HL-60/S4 treated with retinoic acid at 250 ng/mL for 4 days and 3 days (cell line): ENCODE data around the gene AHNAK.

Experiments used
- in situ Hi-C: fragments of 300-500 bp; cut with MboI; formaldehyde crosslinking; loops from 2 replicates; pipeline ENCODE4 v1.7.0; 2022; ENCODE audit warnings: low sequenced_read_pairs

Gene AHNAK

DNA sequence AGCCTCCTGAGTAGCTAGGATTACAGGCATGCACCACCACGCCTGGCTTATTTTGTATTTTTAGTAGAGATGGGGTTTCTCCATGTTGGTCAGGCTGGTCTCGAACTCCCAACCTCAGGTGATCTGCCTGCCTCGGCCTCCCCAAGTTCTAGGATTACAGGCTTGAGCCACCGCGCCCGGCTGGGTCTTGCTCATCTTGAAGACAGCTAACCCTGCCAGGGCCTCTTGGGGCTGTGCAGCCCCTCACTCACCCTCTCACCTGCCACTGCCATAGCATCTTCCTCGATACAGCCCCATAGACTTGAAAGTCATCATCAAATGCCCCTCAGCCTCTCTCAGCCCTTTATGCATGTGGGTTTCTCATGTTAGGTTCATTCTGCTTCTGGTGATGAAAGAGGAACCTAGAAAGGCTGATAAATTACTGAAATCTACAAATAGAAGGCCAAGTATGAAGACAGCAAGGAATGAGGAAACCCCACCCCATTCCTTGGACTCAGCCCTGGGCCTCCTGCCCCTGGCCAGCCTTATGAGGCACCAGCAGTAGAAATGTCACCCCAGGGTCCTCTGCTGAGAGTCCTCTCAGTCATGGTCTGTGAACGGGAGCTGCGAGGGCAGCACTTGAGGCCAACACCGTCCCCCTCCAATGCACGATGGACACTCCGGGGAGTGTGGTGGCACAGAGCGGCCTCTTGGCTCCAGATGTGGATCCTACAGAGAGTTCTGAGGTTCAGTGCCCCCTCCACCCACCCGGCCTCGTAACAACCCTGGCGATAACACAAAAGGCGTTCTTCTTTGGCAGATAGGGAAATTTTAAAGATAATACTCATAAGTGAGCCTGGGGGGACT is 103.0 kb downstream of the AHNAK start:
- in situ Hi-C loops: no loop called here

DNA sequence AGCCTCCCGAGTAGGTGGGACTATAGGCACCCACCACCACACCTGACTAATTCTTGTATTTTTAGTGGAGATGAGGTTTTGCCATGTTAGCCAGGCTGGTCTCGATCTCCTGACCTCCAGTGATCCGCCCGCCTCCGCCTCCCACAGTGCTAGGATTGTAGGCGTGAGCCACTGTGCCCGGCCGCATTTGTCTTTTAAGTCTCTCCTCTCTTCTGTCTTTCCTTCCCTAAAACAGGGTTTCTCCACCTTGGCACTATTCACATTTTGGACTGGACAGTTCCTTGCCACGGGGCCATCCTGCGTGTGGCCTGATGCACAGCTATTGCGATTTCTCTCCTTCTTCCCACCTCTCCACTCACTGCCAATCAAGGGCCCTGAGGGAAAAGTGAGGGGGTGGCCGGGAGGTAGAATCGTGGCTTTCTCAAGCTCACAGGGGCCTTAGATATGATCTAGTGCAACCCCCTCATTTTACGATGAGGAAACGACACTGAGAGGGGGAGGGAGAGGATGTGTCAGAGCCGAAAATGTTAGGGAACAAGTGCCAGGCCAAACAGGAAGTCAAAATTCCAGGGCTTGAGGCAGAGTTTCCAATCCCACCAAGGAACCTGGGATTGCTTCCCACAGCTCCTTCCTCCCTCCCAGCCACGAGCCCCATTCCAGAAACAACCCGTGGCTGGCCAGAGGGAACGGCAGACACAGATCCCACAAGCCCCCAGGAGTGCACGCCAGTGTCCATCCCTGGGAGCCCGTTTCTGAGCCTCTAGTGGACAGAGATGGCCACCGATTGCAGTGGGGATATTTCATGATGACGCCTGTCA is 106.6 kb downstream of the AHNAK start:
- in situ Hi-C loops: no loop called here

DNA sequence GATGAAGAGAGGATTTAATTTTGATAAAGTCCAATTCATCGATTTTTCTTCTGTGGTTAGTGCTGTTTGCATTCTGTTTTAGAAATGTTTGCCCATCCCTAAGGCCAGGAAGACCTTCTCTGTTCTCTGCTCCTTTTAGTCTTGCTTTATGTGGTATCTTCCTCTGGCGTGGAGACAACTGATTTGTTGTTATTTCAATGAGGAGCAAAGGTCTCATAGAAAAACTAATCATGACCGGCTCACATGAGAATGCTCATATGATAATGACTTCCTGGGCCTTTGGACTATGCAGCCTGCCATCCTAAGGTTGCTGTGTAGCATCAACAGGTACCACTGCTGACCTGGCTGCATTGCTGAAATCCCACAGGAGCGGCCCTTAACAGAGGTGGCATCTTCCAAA is 108.0 kb downstream of the AHNAK start:
- in situ Hi-C loops: no loop called here

DNA sequence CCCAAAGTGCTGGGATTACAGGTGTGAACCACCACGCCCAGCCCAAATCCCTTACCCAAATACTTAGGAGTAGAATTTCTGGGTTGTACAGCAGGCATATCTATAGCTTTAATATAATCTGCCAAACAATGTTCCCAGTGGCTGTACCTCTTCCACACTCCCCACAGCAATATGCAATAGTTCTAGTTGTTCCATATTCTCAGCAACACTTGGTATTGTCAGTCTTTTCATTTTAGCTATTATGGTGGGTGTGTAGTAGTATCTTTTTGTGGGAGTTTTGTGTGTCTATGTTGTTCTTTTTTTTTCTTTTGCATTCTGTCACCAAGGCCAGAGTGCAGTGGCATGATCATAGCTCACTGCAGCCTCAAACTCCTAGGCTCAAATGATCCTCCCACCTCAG is 109.0 kb downstream of the AHNAK start:
- in situ Hi-C loops: no loop called here

GRCh38 chr11:62435846-62436660 is 110.6 kb downstream of the AHNAK start:
- in situ Hi-C loops: no loop called here

- in situ Hi-C loops: no loop called here
Measured at GRCh38 chr11:62433904-62434276, 112.7 kb downstream of the AHNAK start.

DNA sequence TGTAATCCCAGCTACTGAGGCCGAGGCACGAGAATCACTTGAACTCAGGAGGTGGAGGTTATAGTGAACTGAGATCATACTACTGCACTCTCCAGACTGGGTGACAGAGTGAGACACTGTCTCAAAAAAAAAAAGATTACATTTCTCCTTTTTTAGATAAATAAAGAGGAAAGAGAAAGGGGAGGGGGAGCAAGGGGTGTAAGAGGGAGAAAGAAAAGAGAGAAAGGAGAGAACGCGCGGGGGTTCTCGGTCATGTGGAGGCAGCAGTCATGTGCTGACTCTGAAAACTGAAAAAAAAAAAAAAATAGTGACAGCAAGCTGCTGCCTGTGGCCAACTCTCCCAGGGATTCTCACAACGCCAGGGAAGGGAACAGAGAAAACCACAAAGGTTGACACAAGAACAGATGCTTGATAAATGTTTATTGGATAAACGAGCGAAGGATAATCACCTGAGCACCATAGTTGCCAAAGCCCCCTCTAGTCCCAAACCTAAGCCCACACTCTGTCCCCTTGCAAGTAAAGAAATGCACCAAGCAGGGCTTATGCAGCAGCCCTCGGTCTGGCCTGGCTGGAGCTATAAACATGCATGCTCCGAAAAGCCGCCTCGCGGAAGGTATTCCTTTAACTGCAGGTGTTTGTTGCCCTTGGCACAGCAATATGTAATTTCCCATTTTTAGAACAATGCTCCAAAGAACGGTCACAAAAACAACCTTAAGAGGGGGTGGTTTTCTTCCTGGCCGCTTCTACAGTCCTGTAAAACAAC is 113.3 kb downstream of the AHNAK start:
- in situ Hi-C loops: no loop called here

DNA sequence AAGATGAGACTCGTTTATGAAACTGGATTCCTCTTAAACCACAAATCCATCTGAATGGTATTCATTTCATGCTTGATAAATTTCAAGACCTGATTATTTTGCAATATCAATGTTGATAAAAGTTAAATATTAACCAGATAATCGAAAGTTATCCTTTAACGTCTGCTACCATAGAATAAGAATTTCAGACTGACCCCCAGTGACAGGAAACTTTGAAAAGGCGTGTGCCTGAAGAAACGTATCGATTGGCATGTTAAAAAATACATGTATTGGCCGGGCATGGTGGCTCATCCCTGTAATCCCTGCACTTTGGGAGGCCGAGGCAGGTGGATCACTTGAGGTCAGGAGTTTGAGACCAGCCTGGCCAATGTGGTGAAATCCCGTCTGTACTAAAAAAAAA is 113.9 kb downstream of the AHNAK start:
- in situ Hi-C loops: no loop called here

DNA sequence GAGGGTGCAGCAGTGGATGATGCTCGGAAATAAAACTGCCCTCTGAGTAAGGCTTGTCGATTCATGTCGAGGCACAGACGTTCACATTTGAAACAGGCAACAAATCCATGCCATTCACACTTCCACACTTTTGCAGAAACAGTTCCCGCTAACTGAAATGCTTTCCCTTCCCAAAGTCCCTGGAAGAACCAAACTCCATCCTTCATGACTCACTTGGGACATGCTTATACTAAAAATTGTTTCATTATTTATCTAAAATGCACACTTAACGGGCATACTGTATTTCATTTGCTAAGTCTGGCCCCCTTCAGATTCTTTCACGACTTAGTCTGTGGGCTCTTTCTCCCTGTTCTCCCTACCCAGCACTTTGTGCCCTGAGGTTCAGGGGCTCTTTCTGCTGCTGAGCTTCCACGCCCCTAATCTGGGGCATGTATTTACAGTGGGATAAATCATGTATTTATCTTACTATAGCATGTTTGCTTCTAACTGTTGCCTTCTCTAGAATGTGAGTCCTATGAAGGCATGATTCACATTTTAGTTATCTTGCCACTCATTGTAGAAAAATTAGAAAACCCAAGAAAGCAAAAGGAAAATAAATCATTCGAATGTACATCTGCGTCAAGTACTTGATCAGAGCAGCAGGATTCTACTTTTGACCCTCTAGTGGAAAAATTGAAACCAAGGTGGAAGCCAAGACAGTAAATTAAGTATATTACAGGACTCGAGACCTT is 115.3 kb downstream of the AHNAK start:
- in situ Hi-C loops: no loop called here

DNA sequence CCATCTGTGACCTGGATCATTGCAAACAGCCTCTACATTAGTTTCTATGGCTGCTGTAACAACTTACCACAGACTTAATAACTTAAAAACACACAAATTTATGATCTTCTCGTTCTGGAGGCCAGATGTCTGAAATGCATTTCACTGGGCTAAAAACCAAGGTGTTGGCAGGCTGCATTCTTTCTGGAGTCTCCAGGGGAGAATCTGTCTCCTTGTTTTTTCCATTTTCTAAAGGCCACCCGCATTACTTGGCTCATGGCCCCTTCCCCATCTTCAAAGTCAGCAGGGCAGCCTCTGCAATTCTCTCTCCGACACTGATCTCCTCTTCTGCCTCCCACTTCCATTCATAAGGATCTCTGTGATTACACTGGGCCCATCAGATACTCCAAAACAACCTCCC is 116.2 kb downstream of the AHNAK start:
- in situ Hi-C loops: no loop called here

DNA sequence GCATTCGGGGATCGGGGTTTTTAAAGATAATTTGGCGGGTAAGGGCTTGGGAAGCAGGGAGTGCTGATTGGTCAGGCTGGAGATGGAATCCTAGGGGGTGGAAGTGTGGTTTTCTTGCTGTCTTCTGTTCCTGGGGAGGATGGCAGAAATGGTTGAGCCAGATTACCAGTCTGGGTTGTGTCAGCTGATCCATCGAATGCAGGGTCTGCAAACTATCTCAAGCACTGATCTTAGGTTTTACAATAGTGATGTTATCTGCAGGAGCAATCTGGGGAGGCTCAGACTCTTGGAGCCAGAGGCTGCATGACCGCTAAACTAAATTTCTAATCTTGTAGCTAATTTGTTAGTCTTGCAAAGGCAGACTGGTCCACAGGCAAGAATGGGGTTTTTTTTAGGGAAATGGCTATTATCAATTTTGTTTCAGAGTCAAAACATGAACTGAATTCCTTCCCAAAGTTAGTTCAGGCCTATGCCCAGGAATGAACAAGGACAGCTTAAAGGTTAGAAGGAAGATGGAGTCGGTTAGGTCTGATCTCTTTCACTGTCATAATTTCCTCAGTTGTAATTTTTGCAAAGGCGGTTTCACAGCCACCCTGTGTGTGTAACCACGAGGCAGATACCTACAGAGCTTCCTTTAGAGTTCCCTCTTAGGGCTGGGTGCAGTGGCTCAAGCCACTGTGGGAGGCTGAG is 117.6 kb downstream of the AHNAK start:
- in situ Hi-C loops: no loop called here

DNA sequence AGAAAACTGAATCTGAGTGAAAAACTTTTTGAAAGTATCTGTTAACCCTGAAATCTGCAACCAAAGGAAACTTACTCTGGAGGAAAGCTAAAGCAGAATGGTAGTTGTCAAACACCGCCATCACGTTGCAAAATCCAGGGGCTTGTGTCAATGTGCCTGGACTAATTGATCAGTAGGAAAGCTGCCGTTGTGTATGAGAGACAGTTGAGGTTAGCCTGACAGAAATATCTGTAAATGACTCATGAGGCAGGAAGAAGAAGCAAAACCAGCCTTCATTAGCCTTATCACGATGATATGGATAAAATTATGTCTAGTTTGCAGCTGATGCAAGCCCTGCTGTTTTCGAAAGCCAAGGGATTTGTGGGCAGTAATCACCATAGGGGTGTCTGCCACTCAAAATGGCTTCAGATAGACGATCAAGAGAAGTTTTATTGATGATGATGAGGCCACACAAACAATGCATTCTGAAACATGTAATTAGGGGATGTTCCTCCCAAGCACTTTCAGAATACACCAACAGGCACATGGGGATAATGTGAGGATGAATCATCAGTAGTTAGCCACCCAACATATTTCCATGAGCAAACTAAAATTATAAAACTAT is 118.9 kb downstream of the AHNAK start:
- in situ Hi-C loops: no loop called here

- in situ Hi-C loops: loop anchor here (25.0 kb wide), 2 partner anchors 139 to 439 kb away; partner anchors contain the start of gene EEF1G
Measured at GRCh38 chr11:62423012-62423411, 123.6 kb downstream of the AHNAK start.

DNA sequence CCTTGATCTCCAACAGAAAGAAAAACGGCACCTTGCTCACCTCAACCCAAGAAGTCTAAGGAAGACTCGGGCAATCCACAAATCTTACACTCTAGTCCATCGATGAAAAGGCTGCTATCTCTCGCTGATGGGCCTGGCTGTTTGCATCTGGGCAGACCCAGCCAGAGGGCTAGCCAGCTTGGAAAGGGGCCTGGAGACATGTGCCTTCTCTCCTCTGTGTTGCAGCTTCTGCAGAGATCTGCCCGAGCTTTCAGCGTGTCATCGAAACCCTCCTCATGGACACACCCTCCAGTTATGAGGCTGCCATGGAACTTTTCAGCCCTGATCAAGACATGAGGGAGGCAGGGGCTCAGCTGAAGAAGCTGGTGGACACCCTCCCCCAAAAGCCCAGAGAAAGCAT is 124.6 kb downstream of the AHNAK start:
- in situ Hi-C loops: loop anchor here (25.0 kb wide), 2 partner anchors 140 to 440 kb away; partner anchors contain the start of gene EEF1G

- in situ Hi-C loops: loop anchor here (25.0 kb wide), 2 partner anchors 141 to 441 kb away; partner anchors contain the start of gene EEF1G
Measured at GRCh38 chr11:62420882-62421281, 125.7 kb downstream of the AHNAK start.

DNA sequence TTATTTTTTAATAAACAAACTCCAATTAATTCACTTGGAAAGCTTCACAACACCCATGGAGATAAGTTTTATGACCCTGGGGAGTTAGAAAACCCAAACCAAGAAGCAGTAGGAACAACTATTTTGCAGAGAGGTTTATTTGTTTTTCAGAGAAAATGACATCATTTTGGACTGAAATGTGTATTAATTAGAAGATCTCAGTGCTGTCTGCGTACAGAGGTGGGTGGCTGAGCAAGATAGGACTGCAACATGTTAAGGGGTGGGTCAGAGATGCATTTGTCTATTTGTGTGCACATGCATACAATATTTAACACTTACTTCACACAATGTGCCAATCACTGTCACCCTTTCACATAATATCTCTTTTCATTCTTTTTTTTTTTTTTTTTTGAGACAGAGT is 126.7 kb downstream of the AHNAK start:
- in situ Hi-C loops: loop anchor here (10.0 to 25.0 kb wide), 3 partner anchors 142 to 442 kb away; partner anchors contain the start of gene EEF1G

DNA sequence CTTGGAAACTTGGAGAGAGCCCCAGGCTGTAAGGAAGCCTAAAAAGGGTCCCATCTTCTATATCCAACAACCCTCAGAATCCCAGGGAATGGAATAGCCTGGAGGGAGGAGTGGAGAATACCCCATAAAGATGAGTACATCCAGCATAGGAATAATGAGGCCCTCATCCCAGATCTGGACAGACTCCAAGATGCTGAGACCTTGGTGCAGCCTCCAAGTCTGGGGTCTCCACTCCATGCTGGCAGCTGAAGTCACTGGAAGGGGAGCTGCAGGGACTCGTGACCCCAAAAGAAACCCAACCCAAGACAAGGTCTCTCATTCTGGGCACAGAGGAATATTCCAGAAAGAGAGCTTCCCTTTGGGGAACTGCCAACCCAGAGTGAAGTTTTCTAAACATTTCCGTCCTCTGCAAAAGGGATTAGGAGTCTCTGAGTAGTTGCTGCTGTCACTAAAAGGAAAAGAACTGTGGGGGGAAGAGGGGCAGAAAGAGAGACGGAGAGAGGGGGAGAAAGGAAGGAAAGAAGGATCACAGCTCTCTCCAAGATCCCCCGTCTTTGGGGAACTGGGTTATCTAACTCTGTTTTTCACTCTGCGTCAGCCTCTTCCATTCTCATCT is 127.2 kb downstream of the AHNAK start:
- in situ Hi-C loops: loop anchor here (10.0 to 25.0 kb wide), 3 partner anchors 143 to 443 kb away; partner anchors contain the start of gene EEF1G

DNA sequence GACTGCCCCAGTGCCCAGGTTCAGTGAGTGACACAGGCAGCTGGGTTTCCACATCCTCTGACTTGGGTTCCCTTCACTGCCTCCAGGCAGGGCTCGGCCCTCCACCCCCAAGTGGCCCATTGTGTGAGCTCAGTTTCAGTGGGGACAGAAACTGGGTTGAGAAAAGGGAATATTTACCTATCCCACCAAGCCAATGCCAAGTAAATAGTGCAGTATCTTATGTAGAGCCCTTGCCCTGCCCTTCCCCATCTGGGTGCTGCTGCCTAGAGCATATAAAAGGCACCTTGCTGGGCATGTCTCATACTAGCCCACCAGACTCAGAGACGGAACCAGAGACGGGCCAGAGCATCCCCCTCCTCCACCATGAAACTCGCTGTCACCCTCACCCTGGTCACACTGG is 127.9 kb downstream of the AHNAK start, which contains the start of gene SCGB1A1:
Gene SCGB1A1, plus strand, starts transcription at position 301 of the 400 bp plus-strand sequence. Its CDS starts 63 bp downstream, at position 364.
- in situ Hi-C loops: loop anchor here (10.0 to 25.0 kb wide), 3 partner anchors 144 to 444 kb away; partner anchors contain the start of gene EEF1G
